LNCAP (cell line): Measurements from ENCODE around the gene RGS1.

Experiments
- CTCF ChIP-seq: fragments of 450-650 bp; IDR thresholded peaks from 2 replicates; pipeline ENCODE4 v1.5.1; 2017; ENCODE audit warnings: mild to moderate bottlenecking

Gene RGS1

GRCh38 chr1:192575499-192576189 is at the start of gene RGS1:
Gene RGS1 (plus strand): TSS chr1:192575773. CDS start chr1:192575793, 20 bp downstream.
- TF ChIP-seq CTCF, result no peak

GRCh38 chr1:192527111-192527795 is 48.3 kb upstream of the RGS1 start:
- no peak for TF ChIP-seq CTCF

- TF ChIP-seq CTCF, result no peak
These were observed 47.6 kb upstream of the RGS1 start for GRCh38 chr1:192527950-192528349.

GRCh38 chr1:192529031-192529755 is 46.4 kb upstream of the RGS1 start:
- no peak for TF ChIP-seq CTCF

GRCh38 chr1:192529811-192530210 is 45.8 kb upstream of the RGS1 start:
- no peak for TF ChIP-seq CTCF

- TF ChIP-seq CTCF, result no peak
These were observed 45.3 kb upstream of the RGS1 start for GRCh38 chr1:192530254-192530653.

- no peak for TF ChIP-seq CTCF
These were observed 40.9 kb upstream of the RGS1 start for GRCh38 chr1:192534666-192535065.
